PFSK-1 (cell line): ENCODE data around the gene UNC5B.

Source experiments
- FOXP2 ChIP-seq: optimal IDR thresholded peaks from 2 replicates; pipeline ENCODE3; 2011; ENCODE audit warnings: borderline replicate concordance, control low read depth, inconsistent platforms; ENCODE audit not compliant: insufficient read depth; ENCODE audit errors: extremely low read length, extremely low read depth
- POLR2AphosphoS5 ChIP-seq: IDR thresholded peaks from 2 replicates; pipeline ENCODE4 v1.6.1; 2012; ENCODE audit warnings: low read depth, mild to moderate bottlenecking, control low read depth, low read length, moderate library complexity
- SIN3A ChIP-seq: IDR thresholded peaks from 2 replicates; pipeline ENCODE4 v1.6.1; 2012; ENCODE audit warnings: mild to moderate bottlenecking, low read length, moderate library complexity, borderline replicate concordance; ENCODE audit not compliant: insufficient read depth
- TAF1 ChIP-seq: IDR thresholded peaks from 2 replicates; pipeline ENCODE4 v1.6.1; 2012; ENCODE audit warnings: low read length, control low read depth, borderline replicate concordance; ENCODE audit not compliant: insufficient read depth
- TF ChIP-seq, protein P1 (sequence below), 2 experiments: IDR thresholded peaks; 2 replicates each; pipeline versions ENCODE4 v1.6.1 to v1.8.0; 2011 to 2012; ENCODE audit warnings: low read depth in 2 of 2, low read length in 2 of 2, control low read depth in 1 of 2, inconsistent platforms in 1 of 2, mild to moderate bottlenecking in 1 of 2, moderate library complexity in 1 of 2; ENCODE audit not compliant: insufficient read depth in 1 of 2

Gene UNC5B

DNA sequence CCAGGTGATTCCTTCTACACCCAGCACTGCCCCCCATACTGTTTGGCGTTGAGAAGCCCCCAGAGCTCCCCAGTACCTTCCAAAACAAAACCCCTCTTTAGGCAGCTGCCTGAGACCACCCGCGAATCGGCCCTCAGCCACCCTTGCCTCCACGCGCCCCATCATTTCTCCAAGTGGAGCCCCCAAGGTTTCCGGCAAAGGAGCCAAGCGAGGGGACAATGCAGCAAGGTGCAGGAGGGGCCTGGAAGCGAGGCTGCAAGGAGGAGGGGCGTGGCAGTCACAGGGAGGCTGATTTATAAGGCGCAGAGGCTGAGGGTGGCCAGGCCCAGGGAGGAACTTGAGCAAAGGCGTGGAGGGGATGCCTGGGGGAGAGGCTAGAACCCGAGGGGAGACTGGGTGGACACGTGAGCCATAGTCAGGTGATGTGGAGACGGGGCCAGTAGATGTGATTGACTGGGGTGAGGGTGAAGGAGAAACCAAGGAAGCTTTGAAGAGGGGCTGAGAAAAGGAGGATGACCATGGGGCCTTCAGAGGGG lies 122.9 kb downstream of the UNC5B start:
- TF ChIP-seq SIN3A (no peak), FOXP2 (no peak), TAF1 (no peak), POLR2AphosphoS5 (no peak)
- TF ChIP-seq, protein P1, sequence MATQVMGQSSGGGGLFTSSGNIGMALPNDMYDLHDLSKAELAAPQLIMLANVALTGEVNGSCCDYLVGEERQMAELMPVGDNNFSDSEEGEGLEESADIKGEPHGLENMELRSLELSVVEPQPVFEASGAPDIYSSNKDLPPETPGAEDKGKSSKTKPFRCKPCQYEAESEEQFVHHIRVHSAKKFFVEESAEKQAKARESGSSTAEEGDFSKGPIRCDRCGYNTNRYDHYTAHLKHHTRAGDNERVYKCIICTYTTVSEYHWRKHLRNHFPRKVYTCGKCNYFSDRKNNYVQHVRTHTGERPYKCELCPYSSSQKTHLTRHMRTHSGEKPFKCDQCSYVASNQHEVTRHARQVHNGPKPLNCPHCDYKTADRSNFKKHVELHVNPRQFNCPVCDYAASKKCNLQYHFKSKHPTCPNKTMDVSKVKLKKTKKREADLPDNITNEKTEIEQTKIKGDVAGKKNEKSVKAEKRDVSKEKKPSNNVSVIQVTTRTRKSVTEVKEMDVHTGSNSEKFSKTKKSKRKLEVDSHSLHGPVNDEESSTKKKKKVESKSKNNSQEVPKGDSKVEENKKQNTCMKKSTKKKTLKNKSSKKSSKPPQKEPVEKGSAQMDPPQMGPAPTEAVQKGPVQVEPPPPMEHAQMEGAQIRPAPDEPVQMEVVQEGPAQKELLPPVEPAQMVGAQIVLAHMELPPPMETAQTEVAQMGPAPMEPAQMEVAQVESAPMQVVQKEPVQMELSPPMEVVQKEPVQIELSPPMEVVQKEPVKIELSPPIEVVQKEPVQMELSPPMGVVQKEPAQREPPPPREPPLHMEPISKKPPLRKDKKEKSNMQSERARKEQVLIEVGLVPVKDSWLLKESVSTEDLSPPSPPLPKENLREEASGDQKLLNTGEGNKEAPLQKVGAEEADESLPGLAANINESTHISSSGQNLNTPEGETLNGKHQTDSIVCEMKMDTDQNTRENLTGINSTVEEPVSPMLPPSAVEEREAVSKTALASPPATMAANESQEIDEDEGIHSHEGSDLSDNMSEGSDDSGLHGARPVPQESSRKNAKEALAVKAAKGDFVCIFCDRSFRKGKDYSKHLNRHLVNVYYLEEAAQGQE (IDR thresholded peaks at IDR 0.05; ENCODE audit: insufficient read depth in 1 of 2, low read depth in 2 of 2, low read length in 2 of 2) = no peak

DNA sequence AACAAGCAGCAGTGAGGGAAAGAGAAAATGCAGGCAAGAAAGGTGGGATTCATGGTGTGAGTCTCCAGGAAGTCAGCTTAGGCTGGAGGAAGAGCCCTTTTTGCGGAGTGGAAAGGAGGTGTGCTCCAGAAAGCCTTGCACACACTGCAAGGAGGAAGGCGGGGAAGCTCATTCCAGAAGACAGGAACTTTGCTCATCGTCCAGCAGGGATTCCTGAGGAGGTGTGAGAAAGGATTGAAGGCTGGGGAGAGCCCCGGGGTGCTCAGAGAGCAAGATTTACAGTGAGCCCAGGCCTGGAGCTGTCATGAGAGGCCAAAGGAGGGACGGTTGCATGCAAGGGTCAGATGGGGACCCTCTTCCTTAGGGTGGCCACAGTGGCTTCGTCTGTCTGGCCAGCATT lies 124.3 kb downstream of the UNC5B start:
- no peak for TF ChIP-seq SIN3A
- no peak for TF ChIP-seq FOXP2
- no peak for TF ChIP-seq POLR2AphosphoS5
- no peak for TF ChIP-seq TAF1
- TF ChIP-seq, protein P1 (IDR thresholded peaks at IDR 0.05; ENCODE audit: insufficient read depth in 1 of 2, low read depth in 2 of 2, low read length in 2 of 2) = no peak

DNA sequence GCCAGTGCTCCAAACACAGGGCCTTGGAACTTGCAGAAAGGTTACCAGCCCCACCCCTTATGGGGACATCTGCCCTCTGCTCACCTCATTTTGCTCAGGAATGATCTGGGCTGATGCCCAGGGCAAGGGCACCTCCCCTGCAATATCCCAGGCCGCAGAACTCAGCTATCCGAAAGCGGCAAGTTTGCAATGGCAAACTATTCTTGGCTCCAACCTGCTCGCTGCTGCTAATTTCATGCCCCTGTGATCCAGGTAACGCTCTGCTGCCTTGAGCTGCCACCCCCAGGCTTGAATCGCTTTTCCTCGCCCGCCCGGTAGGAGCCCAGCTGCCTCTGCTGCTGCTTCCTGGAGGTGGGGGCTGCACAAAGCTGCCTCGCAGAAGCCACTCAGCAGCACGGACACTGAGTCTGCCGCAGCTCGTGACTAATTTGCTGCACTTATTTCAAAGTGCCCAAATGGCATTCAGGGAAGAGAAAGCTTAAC lies 124.9 kb downstream of the UNC5B start:
- no peak for TF ChIP-seq FOXP2
- TF ChIP-seq, protein P1 (IDR thresholded peaks at IDR 0.05; ENCODE audit: insufficient read depth in 1 of 2, low read depth in 2 of 2, low read length in 2 of 2) = no peak
- TF ChIP-seq POLR2AphosphoS5 = no peak
- no peak for TF ChIP-seq TAF1
- TF ChIP-seq SIN3A = no peak

DNA sequence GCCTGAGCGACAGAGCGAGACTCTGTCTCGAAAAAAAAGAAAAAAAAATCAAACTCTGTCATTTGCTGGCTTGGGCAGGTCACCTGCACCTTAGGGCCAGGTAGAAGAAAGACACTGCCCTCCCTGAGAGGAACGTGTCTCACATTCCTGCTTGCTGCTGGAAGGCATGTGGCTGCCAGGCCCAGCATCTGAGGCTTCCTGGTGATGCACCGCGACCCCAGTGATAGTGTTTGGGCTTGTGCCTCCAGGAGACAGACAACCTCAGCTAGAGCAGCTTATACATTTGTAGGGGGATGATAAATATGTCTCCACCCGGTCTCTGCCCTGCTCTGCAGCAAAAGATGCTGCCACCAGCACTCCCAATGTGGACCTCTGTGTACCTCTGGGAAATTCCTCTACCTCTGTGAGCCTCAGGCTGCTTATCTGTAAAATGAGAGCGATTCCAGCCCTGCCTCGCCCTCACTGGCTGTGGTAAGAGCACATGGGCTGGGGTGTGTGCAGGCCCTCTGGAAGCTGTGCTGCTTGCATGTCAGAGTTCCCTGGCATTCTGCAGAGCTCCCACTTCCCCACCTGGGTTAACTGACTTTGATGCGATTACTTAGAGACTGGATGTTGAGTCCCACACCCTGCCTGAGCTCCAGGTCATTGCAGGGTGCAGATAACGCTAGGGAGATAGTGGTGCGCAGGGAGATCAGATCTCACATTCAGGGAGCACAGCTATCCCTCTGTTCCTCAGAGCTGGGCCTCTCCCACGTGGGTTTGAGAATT lies 126.5 kb downstream of the UNC5B start:
- no peak for TF ChIP-seq POLR2AphosphoS5
- TF ChIP-seq TAF1 = no peak
- no peak for TF ChIP-seq FOXP2
- no peak for TF ChIP-seq SIN3A
- TF ChIP-seq, protein P1 (IDR thresholded peaks at IDR 0.05; ENCODE audit: insufficient read depth in 1 of 2, low read depth in 2 of 2, low read length in 2 of 2) = no peak
